WTC11 (cell line): ENCODE measurements around the gene SLC20A1.

ENCODE experiments used
- GABPB1 ChIP-seq: sonication (generic); formaldehyde crosslinking; IDR thresholded peaks from 2 replicates; pipeline ENCODE4 v1.8.1; 2023; ENCODE audit warnings: mild to moderate bottlenecking, missing genetic modification reagents
- KAT7 ChIP-seq: sonication (generic); formaldehyde crosslinking; IDR thresholded peaks from 2 replicates; pipeline ENCODE4 v1.8.1; 2023; ENCODE audit warnings: missing genetic modification reagents, mild to moderate bottlenecking, borderline replicate concordance
- NR2C2 ChIP-seq: sonication (generic); formaldehyde crosslinking; IDR thresholded peaks from 2 replicates; pipeline ENCODE4 v1.8.0; 2022; ENCODE audit warnings: mild to moderate bottlenecking, missing genetic modification reagents
- SP1 ChIP-seq: sonication (generic); formaldehyde crosslinking; conservative IDR thresholded peaks from 2 replicates; pipeline ENCODE4 v1.8.1; 2022; ENCODE audit warnings: missing genetic modification reagents
- ZNF232 ChIP-seq: sonication (generic); formaldehyde crosslinking; IDR thresholded peaks from 2 replicates; pipeline ENCODE4 v1.8.0; 2022; ENCODE audit warnings: mild to moderate bottlenecking, missing genetic modification reagents
- TF ChIP-seq, protein P1 (sequence below): sonication (generic); formaldehyde crosslinking; IDR thresholded peaks from 2 replicates; pipeline ENCODE4 v1.8.0; 2023; ENCODE audit warnings: mild to moderate bottlenecking, missing genetic modification reagents
- TF ChIP-seq, protein P2 (sequence below): fragments of 200-600 bp; IDR thresholded peaks from 2 replicates; pipeline ENCODE4 v1.8.0; 2022; ENCODE audit warnings: antibody characterized with exemption
- TF ChIP-seq, protein P3 (sequence below): sonication (generic); formaldehyde crosslinking; IDR thresholded peaks from 2 replicates; pipeline ENCODE4 v1.8.0; 2022; ENCODE audit warnings: mild to moderate bottlenecking, missing genetic modification reagents
- TF ChIP-seq, protein P4 (sequence below): sonication (generic); formaldehyde crosslinking; IDR thresholded peaks from 2 replicates; pipeline ENCODE4 v1.8.1; 2022; ENCODE audit warnings: missing genetic modification reagents, borderline replicate concordance
- TF ChIP-seq, protein P5 (sequence below): sonication (generic); formaldehyde crosslinking; conservative IDR thresholded peaks from 2 replicates; pipeline ENCODE4 v1.8.1; 2022; ENCODE audit warnings: mild to moderate bottlenecking, missing genetic modification reagents

DNA sequence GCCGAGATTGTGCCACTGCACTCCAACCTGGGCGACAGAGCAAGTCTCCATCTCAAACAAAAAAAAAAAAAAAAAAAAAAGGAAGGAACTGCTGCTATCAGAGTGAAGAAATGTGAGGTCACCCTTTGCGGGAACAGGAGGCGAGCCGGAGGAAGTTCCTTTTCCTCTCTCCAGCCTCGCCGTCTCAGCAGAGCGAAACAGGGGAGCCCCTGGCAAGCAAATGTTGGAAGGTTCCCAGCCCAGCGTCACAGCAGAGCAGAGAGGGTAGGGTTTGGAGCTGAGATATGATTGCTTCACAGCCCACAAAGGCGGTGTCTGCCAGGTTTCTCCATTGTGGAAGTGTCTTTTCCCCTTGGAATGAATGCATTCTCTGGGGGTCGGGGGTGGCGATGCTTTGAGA is 28.5 kb downstream of the SLC20A1 start:
- TF ChIP-seq, protein P1, sequence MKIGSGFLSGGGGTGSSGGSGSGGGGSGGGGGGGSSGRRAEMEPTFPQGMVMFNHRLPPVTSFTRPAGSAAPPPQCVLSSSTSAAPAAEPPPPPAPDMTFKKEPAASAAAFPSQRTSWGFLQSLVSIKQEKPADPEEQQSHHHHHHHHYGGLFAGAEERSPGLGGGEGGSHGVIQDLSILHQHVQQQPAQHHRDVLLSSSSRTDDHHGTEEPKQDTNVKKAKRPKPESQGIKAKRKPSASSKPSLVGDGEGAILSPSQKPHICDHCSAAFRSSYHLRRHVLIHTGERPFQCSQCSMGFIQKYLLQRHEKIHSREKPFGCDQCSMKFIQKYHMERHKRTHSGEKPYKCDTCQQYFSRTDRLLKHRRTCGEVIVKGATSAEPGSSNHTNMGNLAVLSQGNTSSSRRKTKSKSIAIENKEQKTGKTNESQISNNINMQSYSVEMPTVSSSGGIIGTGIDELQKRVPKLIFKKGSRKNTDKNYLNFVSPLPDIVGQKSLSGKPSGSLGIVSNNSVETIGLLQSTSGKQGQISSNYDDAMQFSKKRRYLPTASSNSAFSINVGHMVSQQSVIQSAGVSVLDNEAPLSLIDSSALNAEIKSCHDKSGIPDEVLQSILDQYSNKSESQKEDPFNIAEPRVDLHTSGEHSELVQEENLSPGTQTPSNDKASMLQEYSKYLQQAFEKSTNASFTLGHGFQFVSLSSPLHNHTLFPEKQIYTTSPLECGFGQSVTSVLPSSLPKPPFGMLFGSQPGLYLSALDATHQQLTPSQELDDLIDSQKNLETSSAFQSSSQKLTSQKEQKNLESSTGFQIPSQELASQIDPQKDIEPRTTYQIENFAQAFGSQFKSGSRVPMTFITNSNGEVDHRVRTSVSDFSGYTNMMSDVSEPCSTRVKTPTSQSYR (CRISPR knock-in tag): no peak
- no peak for TF ChIP-seq NR2C2
- TF ChIP-seq, protein P2, sequence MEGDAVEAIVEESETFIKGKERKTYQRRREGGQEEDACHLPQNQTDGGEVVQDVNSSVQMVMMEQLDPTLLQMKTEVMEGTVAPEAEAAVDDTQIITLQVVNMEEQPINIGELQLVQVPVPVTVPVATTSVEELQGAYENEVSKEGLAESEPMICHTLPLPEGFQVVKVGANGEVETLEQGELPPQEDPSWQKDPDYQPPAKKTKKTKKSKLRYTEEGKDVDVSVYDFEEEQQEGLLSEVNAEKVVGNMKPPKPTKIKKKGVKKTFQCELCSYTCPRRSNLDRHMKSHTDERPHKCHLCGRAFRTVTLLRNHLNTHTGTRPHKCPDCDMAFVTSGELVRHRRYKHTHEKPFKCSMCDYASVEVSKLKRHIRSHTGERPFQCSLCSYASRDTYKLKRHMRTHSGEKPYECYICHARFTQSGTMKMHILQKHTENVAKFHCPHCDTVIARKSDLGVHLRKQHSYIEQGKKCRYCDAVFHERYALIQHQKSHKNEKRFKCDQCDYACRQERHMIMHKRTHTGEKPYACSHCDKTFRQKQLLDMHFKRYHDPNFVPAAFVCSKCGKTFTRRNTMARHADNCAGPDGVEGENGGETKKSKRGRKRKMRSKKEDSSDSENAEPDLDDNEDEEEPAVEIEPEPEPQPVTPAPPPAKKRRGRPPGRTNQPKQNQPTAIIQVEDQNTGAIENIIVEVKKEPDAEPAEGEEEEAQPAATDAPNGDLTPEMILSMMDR: no peak
- TF ChIP-seq SP1 (CRISPR knock-in tag): no peak
- TF ChIP-seq, protein P3, sequence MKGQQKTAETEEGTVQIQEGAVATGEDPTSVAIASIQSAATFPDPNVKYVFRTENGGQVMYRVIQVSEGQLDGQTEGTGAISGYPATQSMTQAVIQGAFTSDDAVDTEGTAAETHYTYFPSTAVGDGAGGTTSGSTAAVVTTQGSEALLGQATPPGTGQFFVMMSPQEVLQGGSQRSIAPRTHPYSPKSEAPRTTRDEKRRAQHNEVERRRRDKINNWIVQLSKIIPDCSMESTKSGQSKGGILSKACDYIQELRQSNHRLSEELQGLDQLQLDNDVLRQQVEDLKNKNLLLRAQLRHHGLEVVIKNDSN (CRISPR knock-in tag): no peak
- TF ChIP-seq, protein P4, sequence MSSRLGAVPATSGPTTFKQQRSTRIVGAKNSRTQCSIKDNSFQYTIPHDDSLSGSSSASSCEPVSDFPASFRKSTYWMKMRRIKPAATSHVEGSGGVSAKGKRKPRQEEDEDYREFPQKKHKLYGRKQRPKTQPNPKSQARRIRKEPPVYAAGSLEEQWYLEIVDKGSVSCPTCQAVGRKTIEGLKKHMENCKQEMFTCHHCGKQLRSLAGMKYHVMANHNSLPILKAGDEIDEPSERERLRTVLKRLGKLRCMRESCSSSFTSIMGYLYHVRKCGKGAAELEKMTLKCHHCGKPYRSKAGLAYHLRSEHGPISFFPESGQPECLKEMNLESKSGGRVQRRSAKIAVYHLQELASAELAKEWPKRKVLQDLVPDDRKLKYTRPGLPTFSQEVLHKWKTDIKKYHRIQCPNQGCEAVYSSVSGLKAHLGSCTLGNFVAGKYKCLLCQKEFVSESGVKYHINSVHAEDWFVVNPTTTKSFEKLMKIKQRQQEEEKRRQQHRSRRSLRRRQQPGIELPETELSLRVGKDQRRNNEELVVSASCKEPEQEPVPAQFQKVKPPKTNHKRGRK: no peak
- no peak for TF ChIP-seq ZNF232 (CRISPR knock-in tag)
- no peak for TF ChIP-seq GABPB1 (CRISPR knock-in tag)
- no peak for TF ChIP-seq KAT7
- TF ChIP-seq, protein P5, sequence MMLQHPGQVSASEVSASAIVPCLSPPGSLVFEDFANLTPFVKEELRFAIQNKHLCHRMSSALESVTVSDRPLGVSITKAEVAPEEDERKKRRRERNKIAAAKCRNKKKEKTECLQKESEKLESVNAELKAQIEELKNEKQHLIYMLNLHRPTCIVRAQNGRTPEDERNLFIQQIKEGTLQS (CRISPR knock-in tag): no peak
